Measurements from ENCODE around the gene AGFG2. TPM values are rescaled to one million over a fixed set of nuclear protein-coding genes. Genes with fewer than 3 reads are reported as not detected.
"Not testable (repeated sequence)": the region's sequence is repeated elsewhere in the genome, so short reads cannot be mapped to it uniquely, and the experiment has no call there.

The AGFG2 gene
- polyA plus RNA-seq, 3 donors from 2014 or later, result 7.1 to 20.7 (median 12.0) TPM

- DNase-seq, result no peak
- no peaks in the 10 kb centered on the region for H3K9me3 Mint-ChIP-seq
- H3K4me3 Mint-ChIP-seq, result peak overlapping the region; percentile 69 to 91 (median 82)
- H3K4me1 Mint-ChIP-seq, result peaks cover 80 to 86% of the 10 kb centered on the region in 2 donors
- peak overlapping the region; percentile 89 to 99 (median 96) for H3K27ac Mint-ChIP-seq
- peaks cover 10 to 11% (median 10%) of the 10 kb centered on the region in 3 donors for H3K36me3 Mint-ChIP-seq
- peaks cover 2 to 6% (median 2%) of the 10 kb centered on the region in 3 donors for H3K27me3 Mint-ChIP-seq (ENCODE audit: low read depth in 3 of 3)
Observed at GRCh38 chr7:100547872-100548271, 8.9 kb downstream of the AGFG2 start.

GRCh38 chr7:100548446-100548845, 9.4 kb downstream of the AGFG2 start:
- Mint-ChIP-seq H3K4me1 (peaks cover 74 to 80% of the 10 kb centered on the region in 2 donors), H3K36me3 (peaks cover 10 to 15% (median 13%) of the 10 kb centered on the region in 3 donors), H3K27ac (peak overlapping the region; percentile 89 to 99 (median 96)), H3K4me3 (peak overlapping the region; percentile 30 to 74 (median 58))
- not testable (repeated sequence) for DNase-seq; H3K9me3 Mint-ChIP-seq; H3K27me3 Mint-ChIP-seq (ENCODE audit: low read depth in 3 of 3)

GRCh38 chr7:100552532-100552931, 13.5 kb downstream of the AGFG2 start:
- Mint-ChIP-seq H3K4me3 (no peak overlapping the region), H3K9me3 (no peaks in the 10 kb centered on the region), H3K36me3 (peaks cover 15 to 38% (median 26%) of the 10 kb centered on the region in 3 donors), H3K4me1 (peaks cover 33 to 44% of the 10 kb centered on the region in 2 donors), H3K27me3 (ENCODE audit: low read depth in 3 of 3) (peaks cover 0 to 6% (median 2%) of the 10 kb centered on the region in 3 donors), H3K27ac (peak overlapping the region in 3 of 6 donors; percentile 2 to 34 (median 3))
- DNase-seq, result no peak

GRCh38 chr7:100553032-100553431, 14.0 kb downstream of the AGFG2 start:
- peaks cover 0 to 6% (median 2%) of the 10 kb centered on the region in 3 donors for H3K27me3 Mint-ChIP-seq (ENCODE audit: low read depth in 3 of 3)
- peaks cover 15 to 38% (median 26%) of the 10 kb centered on the region in 3 donors for H3K36me3 Mint-ChIP-seq
- H3K4me3 Mint-ChIP-seq, result no peak overlapping the region
- peaks cover 28 to 39% of the 10 kb centered on the region in 2 donors for H3K4me1 Mint-ChIP-seq
- DNase-seq, result no peak
- no peak overlapping the region for H3K27ac Mint-ChIP-seq
- no peaks in the 10 kb centered on the region for H3K9me3 Mint-ChIP-seq

GRCh38 chr7:100555701-100556100, 16.7 kb downstream of the AGFG2 start:
- DNase-seq, result no peak
- Mint-ChIP-seq H3K4me3 (no peak overlapping the region), H3K36me3 (peaks cover 13 to 35% (median 20%) of the 10 kb centered on the region in 3 donors), H3K9me3 (no peaks in the 10 kb centered on the region), H3K27me3 (ENCODE audit: low read depth in 3 of 3) (peaks cover 0 to 1% (median 0%) of the 10 kb centered on the region in 3 donors), H3K27ac (peak overlapping the region in 3 of 6 donors; percentile 20 to 67 (median 64)), H3K4me1 (peaks cover 9 to 24% of the 10 kb centered on the region in 2 donors)

- H3K27ac Mint-ChIP-seq, result peak overlapping the region in 1 of 6 donors; percentile 4
- H3K36me3 Mint-ChIP-seq, result peaks cover 13 to 35% (median 20%) of the 10 kb centered on the region in 3 donors
- no peak for DNase-seq
- no peaks in the 10 kb centered on the region for H3K9me3 Mint-ChIP-seq
- H3K4me1 Mint-ChIP-seq, result peaks cover 8 to 22% of the 10 kb centered on the region in 2 donors
- H3K4me3 Mint-ChIP-seq, result no peak overlapping the region
- peaks cover 0 to 1% (median 0%) of the 10 kb centered on the region in 3 donors for H3K27me3 Mint-ChIP-seq (ENCODE audit: low read depth in 3 of 3)
Observed at GRCh38 chr7:100556541-100556940, 17.5 kb downstream of the AGFG2 start.

- H3K27ac Mint-ChIP-seq, result no peak overlapping the region
- H3K27me3 Mint-ChIP-seq (ENCODE audit: low read depth in 3 of 3), result peaks cover 0 to 1% (median 0%) of the 10 kb centered on the region in 3 donors
- H3K4me3 Mint-ChIP-seq, result no peak overlapping the region
- peaks cover 11 to 28% (median 12%) of the 10 kb centered on the region in 3 donors for H3K36me3 Mint-ChIP-seq
- no peaks in the 10 kb centered on the region for H3K9me3 Mint-ChIP-seq
- DNase-seq, result no peak
- peaks cover 8 to 22% of the 10 kb centered on the region in 2 donors for H3K4me1 Mint-ChIP-seq
Observed at GRCh38 chr7:100559127-100559526, 20.1 kb downstream of the AGFG2 start.

GRCh38 chr7:100561491-100562194, 22.6 kb downstream of the AGFG2 start:
- DNase-seq, result no peak
- H3K27ac Mint-ChIP-seq, result no peak overlapping the region
- H3K4me1 Mint-ChIP-seq, result peaks cover 8 to 18% of the 10 kb centered on the region in 2 donors
- H3K36me3 Mint-ChIP-seq, result peaks cover under 1 to 15% (median 7%) of the 10 kb centered on the region in 3 donors
- no peak overlapping the region for H3K4me3 Mint-ChIP-seq
- no peaks in the 10 kb centered on the region for H3K9me3 Mint-ChIP-seq
- peaks cover 0 to 1% (median 0%) of the 10 kb centered on the region in 3 donors for H3K27me3 Mint-ChIP-seq (ENCODE audit: low read depth in 3 of 3)

- Mint-ChIP-seq H3K27me3 (ENCODE audit: low read depth in 3 of 3) (peaks cover 0 to 1% (median 0%) of the 10 kb centered on the region in 3 donors), H3K27ac (peak overlapping the region in 1 of 6 donors; percentile 59), H3K9me3 (no peaks in the 10 kb centered on the region), H3K4me1 (peaks cover 8 to 19% of the 10 kb centered on the region in 2 donors), H3K36me3 (peaks cover 0 to 10% (median 7%) of the 10 kb centered on the region in 3 donors), H3K4me3 (no peak overlapping the region)
- DNase-seq, result no peak
Observed at GRCh38 chr7:100562195-100563099, 23.4 kb downstream of the AGFG2 start.

GRCh38 chr7:100563100-100563564, 24.1 kb downstream of the AGFG2 start:
- H3K36me3 Mint-ChIP-seq, result peaks cover 0 to 10% (median 7%) of the 10 kb centered on the region in 3 donors
- peaks cover 15 to 26% of the 10 kb centered on the region in 2 donors for H3K4me1 Mint-ChIP-seq
- peak overlapping the region in 1 of 6 donors; percentile 59 for H3K27ac Mint-ChIP-seq
- peaks cover 0 to 2% (median 1%) of the 10 kb centered on the region in 3 donors for H3K27me3 Mint-ChIP-seq (ENCODE audit: low read depth in 3 of 3)
- H3K9me3 Mint-ChIP-seq, result no peaks in the 10 kb centered on the region
- no peak for DNase-seq
- H3K4me3 Mint-ChIP-seq, result no peak overlapping the region

GRCh38 chr7:100563809-100564400, 24.9 kb downstream of the AGFG2 start:
- Mint-ChIP-seq H3K36me3 (peaks cover 0 to 10% (median 7%) of the 10 kb centered on the region in 3 donors), H3K9me3 (no peaks in the 10 kb centered on the region), H3K27me3 (ENCODE audit: low read depth in 3 of 3) (peaks cover 0 to 4% (median 3%) of the 10 kb centered on the region in 3 donors), H3K4me1 (peaks cover 21 to 31% of the 10 kb centered on the region in 2 donors), H3K4me3 (no peak overlapping the region), H3K27ac (peak overlapping the region in 2 of 6 donors; percentile 67 to 84)
- DNase-seq, result peak; percentile 69 to 76 (median 72)

- DNase-seq; H3K4me3 Mint-ChIP-seq; H3K27me3 Mint-ChIP-seq (ENCODE audit: low read depth in 3 of 3); H3K9me3 Mint-ChIP-seq: not testable (repeated sequence)
- H3K36me3 Mint-ChIP-seq, result peaks cover 0 to 10% (median 7%) of the 10 kb centered on the region in 3 donors
- peaks cover 23 to 31% of the 10 kb centered on the region in 2 donors for H3K4me1 Mint-ChIP-seq
- H3K27ac Mint-ChIP-seq, result peak overlapping the region in 2 of 6 donors; percentile 8 to 46
Observed at GRCh38 chr7:100564405-100564804, 25.4 kb downstream of the AGFG2 start.

- H3K27ac Mint-ChIP-seq, result no peak overlapping the region
- H3K27me3 Mint-ChIP-seq (ENCODE audit: low read depth in 3 of 3), result peaks cover 0 to 13% (median 7%) of the 10 kb centered on the region in 3 donors
- DNase-seq, result no peak
- H3K9me3 Mint-ChIP-seq, result no peaks in the 10 kb centered on the region
- H3K4me1 Mint-ChIP-seq, result peaks cover 23 to 27% of the 10 kb centered on the region in 2 donors
- H3K36me3 Mint-ChIP-seq, result peaks cover 0 to 7% (median 4%) of the 10 kb centered on the region in 3 donors
- H3K4me3 Mint-ChIP-seq, result no peak overlapping the region
Observed at GRCh38 chr7:100565133-100565571, 26.1 kb downstream of the AGFG2 start.
